Gastrocnemius medialis (tissue), 4 donors: ENCODE data around the gene HEATR5B. TPM values are rescaled to one million over a fixed set of nuclear protein-coding genes. Genes with fewer than 3 reads are reported as not detected.

Source experiments
- ATAC-seq, 2 donors: fragments of 150-250 bp; one replicate each; pipeline ENCODE4 v1.9.1; 2016
- DNase-seq, 2 donors: peaks; one replicate each; pipeline ENCODE4 v3.0.0-alpha.2; 2019
- H3K27ac ChIP-seq, 4 donors: fragments of 200-600 bp; sonication (generic); 1 replicate in 1 of 4; 2 replicates in 3 of 4; pipeline ENCODE4 v1.5.1; 2016 to 2018; ENCODE audit warnings: mild to moderate bottlenecking in 2 of 4, moderate library complexity in 1 of 4
- H3K27me3 ChIP-seq, 3 donors: fragments of 200-600 bp; sonication (generic) in 2 of 3; 1 replicate in 1 of 3; 2 replicates in 2 of 3; pipeline versions ENCODE4 v1.5.1 to v1.6.0; 2016 to 2019; ENCODE audit warnings: mild to moderate bottlenecking in 1 of 3, moderate library complexity in 1 of 3
- H3K36me3 ChIP-seq, 2 donors: fragments of 200-600 bp; sonication (generic) in 1 of 2; one replicate each; pipeline ENCODE4 v1.5.1; 2017 to 2018
- H3K4me1 ChIP-seq, 2 donors: fragments of 200-600 bp; sonication (generic) in 1 of 2; one replicate each; pipeline ENCODE4 v1.5.1; 2016 to 2017; ENCODE audit warnings: mild to moderate bottlenecking in 2 of 2
- H3K4me3 ChIP-seq, 4 donors: fragments of 200-600 bp; sonication (generic) in 3 of 4; 1 replicate in 1 of 4; 2 replicates in 3 of 4; pipeline ENCODE4 v1.5.1; 2016 to 2019; ENCODE audit warnings: mild to moderate bottlenecking in 2 of 4
- H3K9me3 ChIP-seq, 3 donors: fragments of 200-600 bp; sonication (generic) in 2 of 3; 1 replicate in 1 of 3; 2 replicates in 2 of 3; pipeline ENCODE4 v1.5.1; 2016 to 2019
- CTCF ChIP-seq, 5 experiments: fragments of 450-650 bp in 3 of 5; fragments of 200-600 bp in 2 of 5; sonication (generic) in 2 of 5; IDR thresholded peaks in 4 of 5; conservative IDR thresholded peaks in 1 of 5; 1 replicate in 4 of 5; 2 replicates in 1 of 5; pipeline ENCODE4 v1.5.1; 2016 to 2019; ENCODE audit warnings: antibody characterized with exemption in 5 of 5, mild to moderate bottlenecking in 3 of 5, moderate library complexity in 3 of 5
- POLR2A ChIP-seq, 2 donors: fragments of 450-650 bp; IDR thresholded peaks; one replicate each; pipeline ENCODE4 v1.6.1; 2017; ENCODE audit warnings: antibody characterized with exemption in 2 of 2, mild to moderate bottlenecking in 2 of 2, moderate library complexity in 2 of 2
- in situ Hi-C, 4 donors: fragments of 200-750 bp; cut with MboI; loops; one replicate each; pipeline versions ENCODE4 v1.15.0 to v1.8.0; 2017; ENCODE audit warnings: low sequenced_read_pairs in 4 of 4
- intact Hi-C: fragments of 100-400 bp; cut with DNase I; formaldehyde crosslinking; loops from one replicate; pipeline ENCODE4 v1.15.1; 2023; ENCODE audit warnings: low total_unique reads
- total RNA-seq, 4 donors: library from RNA; depleted of rRNA; stranded (reverse); fragments of >200 nt; gene quantifications; one replicate each; pipeline versions ENCODE4 v1.1.0 to v1.2.3, GENCODE V29; 2016

Gene HEATR5B
- total RNA-seq, 4 donors from 2014 or later, result 6.8 to 10.0 (median 9.8) TPM

- no peak for DNase-seq
- Histone ChIP-seq H3K4me1 (no peaks in the 10 kb centered on the region), H3K9me3 (no peaks in the 10 kb centered on the region), H3K4me3 (no peak overlapping the region), H3K36me3 (peaks cover 0 to 81% of the 10 kb centered on the region in 2 donors), H3K27me3 (no peaks in the 10 kb centered on the region), H3K27ac (no peak overlapping the region)
- ATAC-seq, result no peak
- TF ChIP-seq CTCF (IDR thresholded peaks at IDR 0.05 in 4 of 5, conservative IDR thresholded peaks at IDR 0.05 in 1 of 5) (no peak), POLR2A (IDR thresholded peaks at IDR 0.05) (no peak)
- in situ Hi-C loops, result no loop called here
- intact Hi-C loops, result no loop called here
Measured at GRCh38 chr2:37061013-37061711, 23.0 kb downstream of the HEATR5B start.

GRCh38 chr2:37060446-37060845, 23.7 kb downstream of the HEATR5B start:
- in situ Hi-C loops (no loop called here), intact Hi-C loops (no loop called here)
- H3K4me3 ChIP-seq, result no peak overlapping the region
- ATAC-seq, result no peak
- H3K27me3 ChIP-seq, result no peaks in the 10 kb centered on the region
- no peak for TF ChIP-seq POLR2A (IDR thresholded peaks at IDR 0.05)
- no peak for TF ChIP-seq CTCF (IDR thresholded peaks at IDR 0.05 in 4 of 5, conservative IDR thresholded peaks at IDR 0.05 in 1 of 5)
- no peaks in the 10 kb centered on the region for H3K9me3 ChIP-seq
- no peak overlapping the region for H3K27ac ChIP-seq
- peaks cover under 1 to 84% of the 10 kb centered on the region in 2 donors for H3K36me3 ChIP-seq
- H3K4me1 ChIP-seq, result no peaks in the 10 kb centered on the region
- no peak for DNase-seq

- Histone ChIP-seq H3K36me3 (peaks cover 5 to 79% of the 10 kb centered on the region in 2 donors), H3K27ac (no peak overlapping the region), H3K27me3 (no peaks in the 10 kb centered on the region), H3K4me1 (no peaks in the 10 kb centered on the region), H3K4me3 (no peak overlapping the region), H3K9me3 (no peaks in the 10 kb centered on the region)
- in situ Hi-C loops (no loop called here), intact Hi-C loops (no loop called here)
- TF ChIP-seq POLR2A (IDR thresholded peaks at IDR 0.05) (no peak), CTCF (IDR thresholded peaks at IDR 0.05 in 4 of 5, conservative IDR thresholded peaks at IDR 0.05 in 1 of 5) (no peak)
- ATAC-seq (no peak), DNase-seq (no peak)
Measured at GRCh38 chr2:37059841-37060240, 24.3 kb downstream of the HEATR5B start.

- Histone ChIP-seq H3K9me3 (no peaks in the 10 kb centered on the region), H3K4me3 (no peak overlapping the region), H3K27me3 (no peaks in the 10 kb centered on the region), H3K27ac (no peak overlapping the region), H3K36me3 (peaks cover 10 to 75% of the 10 kb centered on the region in 2 donors), H3K4me1 (no peaks in the 10 kb centered on the region)
- DNase-seq, result no peak
- intact Hi-C loops, result no loop called here
- no peak for ATAC-seq
- TF ChIP-seq CTCF (IDR thresholded peaks at IDR 0.05 in 4 of 5, conservative IDR thresholded peaks at IDR 0.05 in 1 of 5) (no peak), POLR2A (IDR thresholded peaks at IDR 0.05) (no peak)
- in situ Hi-C loops, result no loop called here
Measured at GRCh38 chr2:37052600-37053332, 31.4 kb downstream of the HEATR5B start.
